NK-92 treated with Interleukin-12 subunit alpha and Interleukin-12 subunit beta, amount 100 ng/mL, for 24 hours (cell line): ENCODE data around the gene OSBPL9.
"Not testable (repeated sequence)": the region's sequence is repeated elsewhere in the genome, so short reads cannot be mapped to it uniquely, and the experiment has no call there.

Experiments
- DNase-seq: peaks from one replicate; lab custom pipeline; 2025; lab: John Stamatoyannopoulos, UW

OSBPL9 gene

GRCh38 chr1:51789342-51789741, 172.4 kb downstream of the OSBPL9 start:
- DNase-seq: no peak

- DNase-seq: no peak
Measured at GRCh38 chr1:51790385-51790784, 173.5 kb downstream of the OSBPL9 start.

GRCh38 chr1:51791888-51792287, 175.0 kb downstream of the OSBPL9 start:
- DNase-seq: no peak

GRCh38 chr1:51792864-51793263, 176.0 kb downstream of the OSBPL9 start:
- no peak for DNase-seq

- DNase-seq: no peak
Measured at GRCh38 chr1:51794260-51794659, 177.4 kb downstream of the OSBPL9 start.

- DNase-seq: no peak
Measured at GRCh38 chr1:51794868-51795267, 178.0 kb downstream of the OSBPL9 start.

GRCh38 chr1:51799372-51799771, 182.5 kb downstream of the OSBPL9 start:
- DNase-seq: no peak

- no peak for DNase-seq
Measured at GRCh38 chr1:51814513-51814912, 197.6 kb downstream of the OSBPL9 start.

- no peak for DNase-seq
Measured at GRCh38 chr1:51818487-51818886, 201.6 kb downstream of the OSBPL9 start.

- DNase-seq: not testable (repeated sequence)
Measured at GRCh38 chr1:51819021-51819420, 202.1 kb downstream of the OSBPL9 start.

GRCh38 chr1:51819810-51820209, 202.9 kb downstream of the OSBPL9 start:
- no peak for DNase-seq

- DNase-seq: no peak
Measured at GRCh38 chr1:51829058-51829457, 212.2 kb downstream of the OSBPL9 start.

- no peak for DNase-seq
Measured at GRCh38 chr1:51833700-51834099, 216.8 kb downstream of the OSBPL9 start.

- no peak for DNase-seq
Measured at GRCh38 chr1:51837243-51837642, 220.4 kb downstream of the OSBPL9 start.
